HCT116 (cell line): ENCODE measurements around the gene RYR2. TPM values are rescaled to one million over a fixed set of nuclear protein-coding genes. Genes with fewer than 3 reads are reported as not detected.

Experiments
- ATAC-seq: fragments of 200-7000 bp; cut with Tn5 transposase; 2 replicates; pipeline ENCODE4 v1.9.1; 2020; ENCODE audit warnings: mild to moderate bottlenecking, moderate library complexity
- BruUV-seq: library from RNA; stranded (reverse); fragments of 400-500 nt; replicated peaks from 2 replicates; lab custom pipeline; 2021; lab: Mats Ljungman, UMichigan
- CTCF ChIA-PET: fragments of 300-600 bp; sonication (Branson Sonifier 250); formaldehyde crosslinking; loops from one replicate; lab custom pipeline; 2021; ENCODE audit warnings: antibody characterized with exemption; lab: Charles Lee
- POLR2A ChIA-PET: fragments of 300-600, 350-600 bp; sonication (Branson Sonifier 250); formaldehyde crosslinking; loops from one replicate; lab custom pipeline; 2021; ENCODE audit warnings: antibody characterized with exemption; lab: Charles Lee
- RAD21 ChIA-PET, 2 experiments: fragments of 300-600 bp; sonication (Branson Sonifier 250); formaldehyde crosslinking; loops; one replicate each; lab custom pipeline; 2023; ENCODE audit warnings: low total read pairs in 2 of 2; ENCODE audit not compliant: uncharacterized antibody in 2 of 2, unreplicated experiment in 2 of 2, low non-redundant PET in 1 of 2; lab: Charles Lee
- DNase-seq: peaks from one replicate; pipeline ENCODE4 v3.0.0-alpha.2; 2010; ENCODE audit warnings: low read depth, low spot score
- H2AFZ ChIP-seq: fragments of 200-600 bp; shearing (Covaris generic), sonication (generic); 2 replicates; pipeline ENCODE4 v1.6.1; 2017; ENCODE audit warnings: low read depth, mixed run types, mixed read lengths, antibody characterized with exemption, low read length; ENCODE audit not compliant: poor library complexity, severe bottlenecking
- H3K27ac ChIP-seq: 2 replicates; pipeline ENCODE4 v1.5.1; 2012; ENCODE audit warnings: low read depth, low read length
- H3K27me3 ChIP-seq: fragments of 200-600 bp; sonication (generic); 2 replicates; pipeline ENCODE4 v1.6.1; 2016; ENCODE audit warnings: mixed run types, low read length, mixed read lengths; ENCODE audit not compliant: insufficient read depth
- H3K36me3 ChIP-seq, 2 experiments: fragments of 200-500 bp in 1 of 2; fragments of 200-600 bp in 1 of 2; sonication (Bioruptor generic) in 1 of 2; sonication (generic) in 1 of 2; 2 replicates each; pipeline versions ENCODE4 v1.5.1 to v1.6.1; 2014 to 2016; ENCODE audit warnings: low read length in 2 of 2, inconsistent platforms in 1 of 2, mixed read lengths in 1 of 2, mixed run types in 1 of 2; ENCODE audit not compliant: insufficient read depth in 2 of 2, control insufficient read depth in 1 of 2
- H3K4me1 ChIP-seq, 2 experiments: fragments of 200-600 bp in 1 of 2; sonication (generic) in 1 of 2; 2 replicates each; pipeline versions ENCODE4 v1.5.1 to v1.6.1; 2012 to 2017; ENCODE audit warnings: low read length in 2 of 2, inconsistent platforms in 1 of 2, mild to moderate bottlenecking in 1 of 2, mixed read lengths in 1 of 2, mixed run types in 1 of 2, moderate library complexity in 1 of 2; ENCODE audit not compliant: insufficient read depth in 2 of 2, control insufficient read depth in 1 of 2
- H3K4me2 ChIP-seq: fragments of 200-600 bp; sonication (generic); 2 replicates; pipeline ENCODE4 v1.6.1; 2017; ENCODE audit warnings: mixed run types, low read length, mixed read lengths
- H3K4me3 ChIP-seq, 2 experiments: fragments of 200-600 bp in 1 of 2; sonication (generic) in 1 of 2; replicated peaks in 1 of 2; 2 replicates each; pipeline ENCODE4 v1.5.1; 2011 to 2016; ENCODE audit warnings: low read length in 2 of 2, control low read depth in 1 of 2, low read depth in 1 of 2, mild to moderate bottlenecking in 1 of 2, mixed read lengths in 1 of 2, mixed run types in 1 of 2
- H3K79me2 ChIP-seq: fragments of 200-600 bp; sonication (generic); 2 replicates; pipeline ENCODE4 v1.6.1; 2017; ENCODE audit warnings: mild to moderate bottlenecking, mixed run types, low read length, moderate library complexity, mixed read lengths; ENCODE audit not compliant: insufficient read depth
- H3K9ac ChIP-seq: fragments of 200-600 bp; sonication (generic); 2 replicates; pipeline ENCODE4 v1.6.1; 2016; ENCODE audit warnings: low read length, mixed read lengths
- H3K9me2 ChIP-seq: fragments of 200-600 bp; sonication (generic), shearing (Covaris generic); 2 replicates; pipeline ENCODE4 v1.6.1; 2017; ENCODE audit warnings: mixed run types, mild to moderate bottlenecking, moderate library complexity; ENCODE audit not compliant: insufficient read depth
- H3K9me3 ChIP-seq, 2 experiments: fragments of 200-500 bp in 1 of 2; fragments of 200-600 bp in 1 of 2; sonication (Bioruptor generic) in 1 of 2; sonication (generic) in 1 of 2; 2 replicates each; pipeline ENCODE4 v1.6.1; 2014 to 2017; ENCODE audit warnings: low read length in 2 of 2, mixed read lengths in 2 of 2, inconsistent platforms in 1 of 2, low read depth in 1 of 2, mild to moderate bottlenecking in 1 of 2, mixed run types in 1 of 2, moderate library complexity in 1 of 2; ENCODE audit not compliant: control insufficient read depth in 1 of 2, insufficient read depth in 1 of 2
- H4K20me1 ChIP-seq: fragments of 200-600 bp; sonication (generic), shearing (Covaris generic); 2 replicates; pipeline ENCODE4 v1.6.1; 2017; ENCODE audit warnings: mixed run types, mild to moderate bottlenecking, moderate library complexity; ENCODE audit not compliant: insufficient read depth
- ATF3 ChIP-seq: IDR thresholded peaks from 2 replicates; pipeline ENCODE4 v1.6.1; 2012
- EGR1 ChIP-seq: IDR thresholded peaks from 2 replicates; pipeline ENCODE4 v1.6.1; 2012; ENCODE audit warnings: low read depth
- EZH2 ChIP-seq: fragments of 200-600 bp; sonication (generic); IDR thresholded peaks from 2 replicates; pipeline ENCODE4 v1.6.1; 2017; ENCODE audit warnings: antibody characterized with exemption, mixed run types
- FOSL1 ChIP-seq: IDR thresholded peaks from 2 replicates; pipeline ENCODE4 v1.6.1; 2012; ENCODE audit warnings: low read depth
- JUND ChIP-seq: IDR thresholded peaks from 2 replicates; pipeline ENCODE4 v1.6.1; 2012
- MAX ChIP-seq: IDR thresholded peaks from 2 replicates; pipeline ENCODE4 v1.6.1; 2012
- POLR2AphosphoS5 ChIP-seq: IDR thresholded peaks from 2 replicates; pipeline ENCODE4 v1.6.1; 2011; ENCODE audit warnings: mild to moderate bottlenecking, low read depth, low read length, moderate library complexity
- RAD21 ChIP-seq: IDR thresholded peaks from 2 replicates; pipeline ENCODE4 v1.6.1; 2012; ENCODE audit warnings: low read depth, mild to moderate bottlenecking
- SIN3A ChIP-seq: IDR thresholded peaks from 2 replicates; pipeline ENCODE4 v1.6.1; 2012; ENCODE audit warnings: low read depth
- SP1 ChIP-seq: IDR thresholded peaks from 2 replicates; pipeline ENCODE4 v1.6.1; 2012; ENCODE audit warnings: low read depth
- SRF ChIP-seq: IDR thresholded peaks from 2 replicates; pipeline ENCODE4 v1.6.1; 2012; ENCODE audit warnings: low read depth
- TCF7L2 ChIP-seq: IDR thresholded peaks from 2 replicates; pipeline ENCODE4 v1.7.0; 2011; ENCODE audit warnings: borderline replicate concordance, inconsistent platforms; ENCODE audit not compliant: insufficient read depth, insufficient read length; ENCODE audit errors: extremely low read depth
- YY1 ChIP-seq: IDR thresholded peaks from 2 replicates; pipeline ENCODE4 v1.6.1; 2011; ENCODE audit warnings: low read length, low read depth, moderate library complexity, mild to moderate bottlenecking; ENCODE audit not compliant: insufficient replicate concordance; ENCODE audit errors: extremely low read depth
- ZNF274 ChIP-seq: fragments of 200-500 bp; sonication (Bioruptor generic); IDR thresholded peaks from 2 replicates; pipeline ENCODE4 v1.6.1; 2014; ENCODE audit warnings: mild to moderate bottlenecking, low read depth, low read length, inconsistent platforms
- intact Hi-C: fragments of 100-400 bp; cut with micrococcal nuclease; formaldehyde crosslinking; loops from 2 replicates; pipeline ENCODE4 v1.10.0; 2022
- total RNA-seq: library from RNA; stranded (reverse); gene quantifications from one replicate; pipeline ENCODE4 v1.2.1, GENCODE V29; 2021; ENCODE audit not compliant: unreplicated experiment
- TF ChIP-seq, protein P1 (sequence below): IDR thresholded peaks from 2 replicates; pipeline ENCODE4 v1.6.1; 2012; ENCODE audit warnings: low read depth
- TF ChIP-seq, protein P2 (sequence below): IDR thresholded peaks from 2 replicates; pipeline ENCODE4 v1.6.1; 2011; ENCODE audit warnings: mild to moderate bottlenecking, low read length, moderate library complexity; ENCODE audit not compliant: insufficient replicate concordance; ENCODE audit errors: extremely low read depth

RYR2 gene
- total RNA-seq, 1 experiment from 2014 or later, result 0.02 TPM

DNA sequence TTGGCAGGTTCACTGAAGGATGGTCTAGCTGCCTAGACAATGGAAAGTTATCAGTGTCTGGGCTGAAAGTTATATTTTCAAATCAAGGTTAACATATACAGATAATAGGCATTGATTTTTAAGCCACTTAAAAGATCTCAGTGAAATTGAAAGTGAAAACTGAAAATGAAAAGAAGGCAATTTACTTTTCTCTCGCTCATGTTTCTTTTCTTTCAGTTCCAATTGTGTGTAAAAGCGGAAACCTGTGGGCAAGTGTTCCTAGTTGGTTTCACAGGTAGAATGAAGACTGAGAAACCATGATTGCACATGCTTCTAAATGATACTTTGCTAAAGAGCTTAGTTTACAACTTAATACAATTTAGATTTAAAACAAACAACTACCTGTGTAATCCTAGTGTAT, 465.0 kb downstream of the RYR2 start:
- Histone ChIP-seq H3K9me2 (no peaks in the 10 kb centered on the region), H4K20me1 (no peaks in the 10 kb centered on the region), H3K4me1 (no peaks in the 10 kb centered on the region), H3K9ac (no peak overlapping the region), H3K36me3 (no peaks in the 10 kb centered on the region), H3K9me3 (peaks cover 0 to 5% of the 10 kb centered on the region in 2 experiments; a peak in 1 of 4 replicates), H3K27ac (no peak overlapping the region), H3K79me2 (no peaks in the 10 kb centered on the region), H3K27me3 (no peaks in the 10 kb centered on the region), H2AFZ (no peak overlapping the region), H3K4me3 (no peak overlapping the region), H3K4me2 (no peak overlapping the region)
- POLR2A ChIA-PET, result no interaction called here
- TF ChIP-seq JUND (no peak), SIN3A (no peak), EGR1 (no peak), FOSL1 (no peak), ATF3 (no peak), SP1 (no peak), SRF (no peak), MAX (no peak), EZH2 (no peak), POLR2AphosphoS5 (no peak), ZNF274 (no peak), RAD21 (no peak), TCF7L2 (no peak), YY1 (no peak)
- TF ChIP-seq, protein P1, sequence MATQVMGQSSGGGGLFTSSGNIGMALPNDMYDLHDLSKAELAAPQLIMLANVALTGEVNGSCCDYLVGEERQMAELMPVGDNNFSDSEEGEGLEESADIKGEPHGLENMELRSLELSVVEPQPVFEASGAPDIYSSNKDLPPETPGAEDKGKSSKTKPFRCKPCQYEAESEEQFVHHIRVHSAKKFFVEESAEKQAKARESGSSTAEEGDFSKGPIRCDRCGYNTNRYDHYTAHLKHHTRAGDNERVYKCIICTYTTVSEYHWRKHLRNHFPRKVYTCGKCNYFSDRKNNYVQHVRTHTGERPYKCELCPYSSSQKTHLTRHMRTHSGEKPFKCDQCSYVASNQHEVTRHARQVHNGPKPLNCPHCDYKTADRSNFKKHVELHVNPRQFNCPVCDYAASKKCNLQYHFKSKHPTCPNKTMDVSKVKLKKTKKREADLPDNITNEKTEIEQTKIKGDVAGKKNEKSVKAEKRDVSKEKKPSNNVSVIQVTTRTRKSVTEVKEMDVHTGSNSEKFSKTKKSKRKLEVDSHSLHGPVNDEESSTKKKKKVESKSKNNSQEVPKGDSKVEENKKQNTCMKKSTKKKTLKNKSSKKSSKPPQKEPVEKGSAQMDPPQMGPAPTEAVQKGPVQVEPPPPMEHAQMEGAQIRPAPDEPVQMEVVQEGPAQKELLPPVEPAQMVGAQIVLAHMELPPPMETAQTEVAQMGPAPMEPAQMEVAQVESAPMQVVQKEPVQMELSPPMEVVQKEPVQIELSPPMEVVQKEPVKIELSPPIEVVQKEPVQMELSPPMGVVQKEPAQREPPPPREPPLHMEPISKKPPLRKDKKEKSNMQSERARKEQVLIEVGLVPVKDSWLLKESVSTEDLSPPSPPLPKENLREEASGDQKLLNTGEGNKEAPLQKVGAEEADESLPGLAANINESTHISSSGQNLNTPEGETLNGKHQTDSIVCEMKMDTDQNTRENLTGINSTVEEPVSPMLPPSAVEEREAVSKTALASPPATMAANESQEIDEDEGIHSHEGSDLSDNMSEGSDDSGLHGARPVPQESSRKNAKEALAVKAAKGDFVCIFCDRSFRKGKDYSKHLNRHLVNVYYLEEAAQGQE, result no peak
- TF ChIP-seq, protein P2, sequence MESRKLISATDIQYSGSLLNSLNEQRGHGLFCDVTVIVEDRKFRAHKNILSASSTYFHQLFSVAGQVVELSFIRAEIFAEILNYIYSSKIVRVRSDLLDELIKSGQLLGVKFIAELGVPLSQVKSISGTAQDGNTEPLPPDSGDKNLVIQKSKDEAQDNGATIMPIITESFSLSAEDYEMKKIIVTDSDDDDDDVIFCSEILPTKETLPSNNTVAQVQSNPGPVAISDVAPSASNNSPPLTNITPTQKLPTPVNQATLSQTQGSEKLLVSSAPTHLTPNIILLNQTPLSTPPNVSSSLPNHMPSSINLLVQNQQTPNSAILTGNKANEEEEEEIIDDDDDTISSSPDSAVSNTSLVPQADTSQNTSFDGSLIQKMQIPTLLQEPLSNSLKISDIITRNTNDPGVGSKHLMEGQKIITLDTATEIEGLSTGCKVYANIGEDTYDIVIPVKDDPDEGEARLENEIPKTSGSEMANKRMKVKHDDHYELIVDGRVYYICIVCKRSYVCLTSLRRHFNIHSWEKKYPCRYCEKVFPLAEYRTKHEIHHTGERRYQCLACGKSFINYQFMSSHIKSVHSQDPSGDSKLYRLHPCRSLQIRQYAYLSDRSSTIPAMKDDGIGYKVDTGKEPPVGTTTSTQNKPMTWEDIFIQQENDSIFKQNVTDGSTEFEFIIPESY, result no peak
- RAD21 ChIA-PET, result no interaction called here
- CTCF ChIA-PET, result no interaction called here
- BruUV-seq, result no TSS peak
- ATAC-seq, result no peak
- intact Hi-C loops, result no loop called here
- no peak for DNase-seq
